Measurements from ENCODE around the gene MRM2.
"Not testable (repeated sequence)": the region's sequence is repeated elsewhere in the genome, so short reads cannot be mapped to it uniquely, and the experiment has no call there.

MRM2 gene

DNA sequence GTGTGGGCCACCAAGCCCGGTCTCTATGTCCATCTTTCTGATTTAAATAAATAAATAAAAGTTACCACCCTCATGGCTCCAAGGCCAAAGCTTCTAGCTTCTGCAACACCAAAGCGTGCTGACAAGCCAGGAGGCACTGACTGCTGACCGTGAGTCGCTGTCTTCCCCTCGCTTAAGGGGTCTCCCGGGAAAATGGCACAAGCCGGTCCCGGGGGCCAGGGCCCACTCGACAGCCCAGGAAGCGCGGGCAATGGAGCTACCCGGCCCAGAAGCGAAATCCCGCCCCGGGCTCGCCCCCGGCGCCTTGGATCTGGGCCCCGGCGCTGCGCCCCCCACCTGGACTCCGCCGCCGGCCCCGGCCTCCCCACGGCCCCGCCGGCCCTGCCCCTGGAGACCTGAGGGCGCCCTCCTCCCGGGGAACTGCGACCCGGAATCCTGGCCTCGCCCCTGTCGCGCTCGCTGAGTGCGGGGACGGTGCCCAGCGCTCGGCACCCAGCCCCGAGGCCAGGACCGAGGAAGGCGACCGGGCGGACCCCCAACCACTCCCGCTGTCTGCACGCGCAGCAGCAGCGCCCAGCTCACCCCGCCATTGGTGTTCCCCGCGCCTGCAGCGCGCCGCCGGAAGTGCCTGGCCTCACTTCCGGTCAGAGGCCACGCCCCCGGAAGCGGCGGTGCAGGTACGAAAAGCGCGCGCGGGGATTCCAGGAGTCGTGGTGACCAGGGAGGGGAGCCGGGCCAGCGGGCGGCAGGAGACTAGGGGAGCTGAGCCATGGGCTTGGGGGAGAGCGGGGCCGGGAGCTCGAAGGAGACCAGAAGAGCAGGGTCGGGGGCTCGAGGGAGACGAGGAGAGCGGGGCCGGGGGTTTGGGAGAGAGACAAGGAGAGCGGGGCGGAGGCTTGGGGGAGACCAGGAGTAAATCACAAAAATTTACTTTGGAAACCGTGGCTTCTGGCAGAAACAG is at the start of gene MRM2, which contains the start of gene NUDT1:
Gene MRM2 (minus strand): TSS at position 626 of the 961 bp plus-strand sequence. CDS start 36 bp downstream, at position 590.
Gene NUDT1 (plus strand): TSS at position 647 of the 961 bp plus-strand sequence. CDS start 2,349 bp downstream, outside the sequence.
- DNase-seq, result peak; percentile 85

DNA sequence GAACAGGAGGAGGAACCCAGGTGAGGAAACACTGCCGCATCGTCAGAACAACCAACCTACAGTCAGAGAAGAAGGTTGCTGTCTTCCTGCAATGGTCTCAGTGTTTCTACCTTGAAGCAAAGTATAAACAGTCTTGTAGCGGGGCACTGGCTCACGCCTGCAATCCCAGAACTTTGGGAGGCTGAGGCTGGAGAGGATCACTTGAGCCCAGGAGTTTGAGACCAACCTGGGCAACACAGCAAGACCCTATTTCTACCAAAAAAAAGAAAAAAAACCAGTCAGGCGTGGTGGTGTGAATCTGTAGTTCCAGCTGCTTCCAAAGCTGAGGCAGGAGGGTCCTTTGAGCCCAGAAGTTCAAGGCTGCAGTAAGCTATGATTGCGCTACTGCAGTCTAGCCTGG is 48.9 kb upstream of the MRM2 start:
- DNase-seq, result no peak

DNA sequence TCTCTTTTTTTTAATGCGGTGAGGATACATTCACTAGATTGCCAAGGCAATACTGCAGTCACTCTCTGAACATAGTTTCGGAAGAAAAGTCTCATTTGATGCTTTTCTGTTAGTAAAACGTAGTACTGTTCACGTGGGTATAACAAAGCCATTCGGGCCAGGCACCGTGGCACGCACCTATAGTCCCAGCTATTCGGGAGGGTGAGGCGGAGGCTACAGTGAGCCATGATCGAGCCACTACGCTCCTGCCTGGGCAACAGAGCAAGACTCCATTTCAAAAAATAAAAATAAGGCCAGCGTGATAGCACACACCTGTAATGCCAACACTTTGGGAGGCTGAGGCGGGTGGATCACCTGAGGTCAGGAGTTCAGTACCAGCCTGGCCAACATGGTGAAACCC is 47.6 kb upstream of the MRM2 start:
- DNase-seq, result no peak

DNA sequence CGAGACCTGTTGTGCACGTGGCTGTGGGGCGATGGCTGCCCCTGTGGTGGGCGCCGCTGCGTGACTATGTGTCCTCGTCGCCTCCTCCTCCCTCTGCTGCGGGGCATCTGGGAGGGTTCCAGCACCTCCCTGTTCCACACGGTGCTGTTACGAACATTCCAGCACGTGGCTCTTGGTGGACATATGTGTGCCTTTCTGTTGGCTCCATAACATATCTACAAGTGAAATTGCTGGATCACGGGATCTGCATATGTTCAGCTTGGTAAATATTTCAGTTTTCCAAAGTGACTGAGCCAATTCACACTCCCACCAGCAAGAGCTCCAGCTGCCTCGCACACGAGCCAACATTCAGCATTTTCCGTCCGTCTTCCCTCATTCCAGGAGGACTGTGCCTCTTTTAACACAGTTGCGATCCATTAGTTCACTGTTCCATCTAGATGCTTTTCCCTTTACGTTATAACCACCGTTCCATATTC is 47.1 kb upstream of the MRM2 start:
- DNase-seq, result peak; percentile 83

DNA sequence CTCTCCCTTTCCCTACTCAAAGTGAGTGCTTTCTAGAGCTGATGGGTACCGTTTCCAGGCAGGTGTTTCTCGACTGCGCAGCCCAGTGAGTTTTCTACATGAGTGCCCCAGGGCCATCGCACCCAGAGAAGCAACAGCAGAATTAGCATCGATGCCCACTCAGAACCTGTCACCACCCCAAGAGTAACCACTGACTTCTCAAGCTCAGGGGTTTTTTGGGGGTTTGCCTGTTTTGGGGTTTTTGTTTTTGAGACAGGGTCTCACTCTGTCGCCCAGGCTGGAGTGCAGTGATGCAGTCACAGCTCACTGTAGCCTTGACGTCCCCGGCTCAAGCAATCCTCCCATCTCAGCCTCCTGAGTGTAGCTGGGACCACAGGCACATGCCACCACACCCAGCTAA is 46.5 kb upstream of the MRM2 start:
- DNase-seq, result no peak

DNA sequence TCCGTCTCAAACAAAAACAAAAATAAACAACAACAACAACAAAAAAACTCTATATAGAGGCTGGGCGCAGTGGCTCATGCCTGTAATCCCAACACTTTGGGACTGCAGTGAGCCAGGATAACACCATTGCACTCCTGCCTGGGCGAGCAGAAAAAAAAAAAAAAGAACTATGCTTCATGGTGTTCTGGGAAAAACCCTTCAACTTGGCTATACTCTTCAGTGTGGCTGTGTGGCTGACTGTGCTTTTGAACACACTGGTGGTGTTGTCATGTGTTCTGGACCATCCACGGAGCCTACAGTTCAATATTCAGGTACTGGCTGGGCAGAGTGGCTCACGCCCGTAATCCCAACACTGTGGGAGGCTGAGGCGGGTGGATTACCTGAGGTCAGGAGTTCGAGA is 45.7 kb upstream of the MRM2 start:
- DNase-seq, result no peak

DNA sequence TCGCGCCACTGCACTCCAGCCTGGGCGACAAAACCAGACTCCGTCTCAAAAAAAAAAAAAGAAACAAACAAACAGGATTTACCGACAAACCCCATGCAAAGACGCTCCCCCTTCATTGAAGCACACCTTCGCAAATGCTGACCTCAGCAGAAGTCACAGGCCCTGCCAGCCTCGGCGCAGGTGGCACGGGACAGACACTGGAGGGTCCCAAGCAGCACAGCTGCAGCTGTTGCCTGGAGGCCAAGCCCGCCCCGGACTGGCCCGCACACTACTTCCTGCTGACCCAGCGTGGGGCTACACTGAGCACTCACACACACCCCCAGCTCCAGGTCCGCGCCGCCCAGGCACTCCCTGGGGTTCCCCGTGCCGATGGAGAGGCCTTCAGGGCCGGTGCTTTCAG is 41.1 kb upstream of the MRM2 start:
- DNase-seq, result no peak

DNA sequence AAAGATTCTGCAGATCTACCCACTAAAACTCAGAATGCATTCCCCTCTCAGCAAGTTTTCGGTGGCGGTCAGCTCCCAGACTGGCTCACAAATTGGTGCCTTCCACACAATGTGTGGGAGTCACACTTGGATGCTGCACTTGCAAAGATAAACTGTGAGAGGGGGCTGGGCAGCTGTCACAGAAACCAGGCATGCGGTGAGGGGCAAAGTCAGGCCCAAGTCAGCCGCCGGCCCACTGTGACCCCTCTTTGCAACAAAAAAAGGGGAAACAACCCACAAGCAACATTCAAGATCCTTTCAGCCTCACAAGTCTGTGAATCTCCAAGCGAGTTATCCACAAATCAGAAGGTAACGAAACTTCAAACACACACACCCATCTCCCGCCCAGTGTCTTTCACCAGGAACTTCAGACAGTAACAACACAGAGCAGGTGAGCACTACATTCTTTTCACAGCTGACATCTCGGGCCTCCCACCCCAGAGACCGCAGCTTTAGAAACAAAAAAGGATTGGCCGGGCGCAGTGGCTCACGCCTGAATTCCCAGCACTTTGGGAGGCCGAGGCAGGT is 40.3 kb upstream of the MRM2 start:
- no peak for DNase-seq

DNA sequence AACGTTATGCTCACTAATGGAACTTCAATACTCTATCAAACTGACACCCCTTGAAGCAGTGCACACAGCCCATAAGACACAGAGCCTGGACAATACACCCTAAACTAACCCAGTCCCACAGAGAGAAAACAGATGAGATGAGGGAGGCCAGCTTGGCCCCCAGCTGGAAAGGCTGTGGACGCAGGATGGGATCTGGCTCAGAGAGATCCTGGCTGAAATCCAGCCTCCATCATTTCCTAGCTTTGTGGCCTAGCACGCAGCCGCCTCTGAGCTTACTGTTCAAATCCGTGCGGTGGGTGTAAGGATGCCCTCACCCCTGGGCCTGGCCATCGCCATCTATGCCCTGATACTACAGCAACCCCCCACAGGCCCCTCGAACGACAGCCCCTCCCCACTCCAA is 39.5 kb upstream of the MRM2 start:
- peak; percentile 71 for DNase-seq

DNA sequence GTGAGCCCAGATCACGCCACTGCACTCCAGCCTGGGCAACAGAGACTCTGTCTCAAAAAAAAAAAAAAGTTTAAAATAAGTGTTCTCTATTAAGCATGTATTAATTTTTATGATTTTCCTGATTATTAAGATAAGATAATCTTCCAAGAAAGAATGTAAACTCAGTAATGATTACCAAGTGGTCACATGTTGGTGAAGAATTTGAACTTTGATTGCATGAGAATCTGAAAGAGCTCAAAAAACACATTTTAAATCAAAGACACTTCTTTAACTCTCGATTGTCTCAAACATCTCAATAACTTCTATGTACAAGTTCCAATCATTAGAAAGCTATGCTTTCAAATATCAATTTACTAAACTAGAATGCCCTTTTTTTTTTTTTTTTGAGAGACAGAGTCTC is 38.4 kb upstream of the MRM2 start:
- no peak for DNase-seq

DNA sequence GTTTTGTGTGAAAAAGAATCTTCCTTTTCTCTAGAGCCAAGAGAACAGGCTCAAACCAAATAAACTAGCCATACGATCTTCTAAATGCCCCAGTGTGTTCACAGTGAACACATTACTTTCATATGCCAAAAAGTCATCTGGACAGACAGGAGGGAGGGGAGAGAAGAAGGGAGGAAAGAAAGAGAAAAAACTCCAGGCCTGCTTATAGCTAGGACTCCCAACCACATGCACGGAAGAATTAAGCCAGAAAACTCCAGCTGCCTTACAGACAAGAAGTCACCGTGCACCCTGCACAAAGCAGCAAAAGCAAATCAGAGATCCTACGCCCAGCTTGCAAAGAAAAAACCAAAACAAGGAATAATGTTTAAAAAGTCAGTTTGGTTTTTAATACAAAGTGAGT is 37.9 kb upstream of the MRM2 start:
- DNase-seq, result peak; percentile 52

DNA sequence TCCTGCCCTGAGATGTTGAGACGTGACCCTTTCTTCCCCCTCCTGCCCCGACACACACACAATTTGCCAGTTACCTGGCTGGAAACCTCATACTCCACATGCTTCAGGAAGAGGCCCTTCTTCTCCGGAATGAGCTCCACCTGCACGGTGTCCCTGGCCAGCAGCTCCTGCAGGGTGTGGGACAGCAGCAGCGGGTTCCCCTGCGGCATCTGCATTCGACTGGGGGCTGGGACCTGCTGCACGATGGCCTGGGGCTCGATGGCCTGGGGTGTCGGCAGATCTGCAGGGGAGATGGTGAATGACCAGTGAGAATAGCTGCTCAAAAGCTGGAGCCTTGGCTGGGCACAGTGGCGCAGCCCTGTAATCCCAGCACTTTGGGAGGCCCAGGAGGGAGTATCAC is 36.0 kb upstream of the MRM2 start:
- DNase-seq, result peak; percentile 15

DNA sequence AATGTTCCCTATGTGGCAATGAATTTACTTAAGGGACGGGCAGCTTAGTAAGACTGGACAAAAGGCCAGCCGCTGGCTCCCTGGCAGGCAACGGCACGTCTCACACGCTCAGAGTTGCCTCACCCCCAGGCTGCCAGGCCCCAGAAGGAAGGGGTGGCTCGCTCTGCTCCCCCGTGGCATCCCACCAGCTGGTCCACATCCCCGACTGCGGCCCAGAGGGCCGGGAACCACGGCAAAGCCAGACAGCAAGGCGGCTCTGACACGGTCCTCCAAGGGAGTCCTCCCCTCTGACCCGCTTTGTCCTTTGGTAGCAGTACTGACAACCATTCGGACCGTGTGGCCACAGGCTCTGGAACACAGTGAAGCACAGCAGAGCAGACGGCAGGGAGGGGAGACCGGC is 34.1 kb upstream of the MRM2 start:
- DNase-seq, result no peak

DNA sequence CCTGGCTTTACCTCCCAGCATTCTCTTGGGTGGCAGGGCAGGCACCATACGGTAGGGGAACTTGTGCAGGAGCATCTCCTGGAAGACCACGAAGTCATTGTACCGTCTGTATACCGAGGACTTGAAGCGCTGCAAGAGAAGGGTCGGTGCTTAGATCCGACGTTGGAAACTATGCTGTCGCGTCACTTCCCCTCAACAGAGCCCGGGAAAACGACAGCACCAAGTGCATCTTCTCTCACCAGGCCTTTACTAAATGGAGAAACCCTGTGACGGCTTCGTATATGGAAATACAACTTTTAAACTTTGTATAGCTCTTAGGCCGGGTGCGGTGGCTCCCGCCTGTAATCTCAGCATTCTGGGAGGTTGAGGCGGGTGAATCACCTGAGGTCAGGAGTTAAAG is 33.1 kb upstream of the MRM2 start:
- DNase-seq, result no peak

DNA sequence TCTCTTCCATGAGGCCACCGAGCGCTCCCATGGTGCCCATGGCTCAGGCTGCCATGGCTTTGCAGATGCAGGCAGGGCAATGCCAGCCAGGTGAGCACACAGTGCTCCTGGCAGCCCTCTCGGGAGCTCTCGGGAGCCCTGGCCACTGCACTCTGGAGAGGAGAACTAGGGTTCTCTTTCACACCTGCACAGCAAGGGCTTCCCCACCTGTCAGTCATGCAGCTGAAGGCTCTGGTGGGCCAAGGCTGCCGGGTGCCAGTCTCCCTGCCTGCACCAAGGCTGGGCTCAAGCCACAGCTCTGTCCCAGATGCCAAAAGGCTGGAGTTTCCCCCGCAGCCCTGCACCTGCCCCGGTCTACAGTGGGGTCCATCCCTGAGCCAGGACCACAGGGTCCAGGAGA is 32.7 kb upstream of the MRM2 start:
- DNase-seq, result peak; percentile 12

DNA sequence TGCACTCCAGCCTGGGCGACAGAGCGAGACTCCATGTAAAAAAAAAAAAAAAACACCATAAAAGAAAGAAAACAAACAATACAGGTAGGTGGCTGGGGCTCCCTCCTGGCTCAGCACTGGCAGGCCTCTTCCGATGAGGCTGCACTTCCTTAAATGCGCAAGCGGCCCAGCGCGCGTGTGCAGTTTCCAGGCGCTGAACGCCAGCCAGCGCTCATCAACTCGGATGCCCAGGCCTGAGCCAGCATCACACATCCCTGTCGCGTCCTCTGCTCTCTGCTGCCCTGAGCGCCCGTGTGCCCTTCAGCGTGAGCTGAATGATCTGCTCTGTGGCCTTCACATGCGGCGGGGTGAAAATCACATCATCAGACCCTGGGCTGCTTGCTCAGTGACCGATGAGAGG is 31.9 kb upstream of the MRM2 start:
- peak; percentile 23 for DNase-seq

DNA sequence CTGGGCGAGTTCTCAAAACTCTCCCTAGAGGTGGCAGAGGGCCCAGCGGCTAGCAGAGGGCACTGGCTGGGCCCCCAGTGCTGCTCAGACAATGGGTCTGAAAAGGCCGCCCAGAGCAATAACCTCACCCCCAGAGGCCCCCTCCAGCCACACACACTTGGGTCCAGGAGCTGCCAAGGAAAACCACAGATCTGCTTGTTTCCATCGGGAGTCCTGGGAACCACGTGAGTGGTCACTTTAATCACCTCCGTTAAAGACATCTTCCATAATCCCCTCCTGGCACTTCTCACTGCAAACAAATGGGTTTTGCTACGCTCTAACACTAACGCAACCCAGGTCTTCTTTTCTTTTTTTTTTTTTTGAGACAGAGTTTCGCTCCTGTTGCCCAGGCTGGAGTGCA is 30.0 kb upstream of the MRM2 start:
- DNase-seq, result no peak

DNA sequence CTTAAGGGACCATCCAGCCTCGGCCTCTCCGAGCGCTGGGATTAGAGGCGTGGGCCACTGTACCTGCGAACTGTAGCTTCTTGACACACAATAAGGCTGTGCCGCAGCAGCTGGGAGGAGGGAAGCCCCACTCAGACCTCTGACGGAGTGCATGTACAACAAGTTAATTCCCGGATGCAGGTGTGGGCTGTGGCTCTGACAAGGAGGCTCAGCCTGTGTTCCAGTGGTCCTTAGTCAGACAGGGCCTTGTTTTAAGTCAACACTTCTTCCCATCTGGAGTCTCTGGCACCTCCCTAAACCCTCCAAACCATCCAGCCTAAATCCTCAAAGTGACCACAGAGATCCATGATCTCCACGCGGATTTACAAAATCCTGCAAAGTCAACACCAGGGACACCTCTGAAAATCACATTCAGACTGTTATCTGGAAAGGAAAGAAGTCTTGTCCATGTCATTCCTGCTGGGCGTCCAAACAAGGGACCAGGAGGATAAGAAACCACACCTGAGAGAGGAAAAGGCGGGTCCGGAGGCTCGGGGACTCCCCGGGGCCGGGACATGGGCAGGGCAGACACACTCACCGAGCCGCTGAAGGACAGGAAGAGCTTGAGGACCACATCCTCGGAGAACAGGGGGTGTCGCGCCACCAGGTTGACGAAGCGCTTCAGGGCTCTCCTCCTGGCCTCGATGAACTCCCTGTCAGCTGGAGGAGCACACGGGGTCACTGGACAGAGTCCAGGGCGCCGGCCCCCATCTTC is 29.4 kb upstream of the MRM2 start:
- no peak for DNase-seq

DNA sequence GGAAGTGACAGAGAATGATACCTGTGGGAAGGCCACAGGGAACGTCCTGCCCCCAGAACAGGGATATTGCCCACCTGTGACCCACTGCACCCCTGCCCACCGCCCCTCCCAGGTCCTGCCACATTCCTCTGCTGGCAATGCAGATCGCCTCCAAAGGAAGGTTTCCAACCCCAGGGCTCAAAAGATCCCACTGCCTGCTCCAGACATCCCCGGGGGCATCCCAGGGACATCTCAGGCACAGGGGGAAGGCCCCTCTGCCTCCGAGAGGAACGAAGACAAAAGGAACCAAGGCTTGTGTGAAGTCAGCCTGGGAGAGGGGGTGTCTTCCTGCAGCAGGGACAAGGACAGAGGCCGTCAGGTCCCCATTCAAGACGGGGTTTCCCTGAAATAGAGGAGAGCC is 28.5 kb upstream of the MRM2 start:
- no peak for DNase-seq

DNA sequence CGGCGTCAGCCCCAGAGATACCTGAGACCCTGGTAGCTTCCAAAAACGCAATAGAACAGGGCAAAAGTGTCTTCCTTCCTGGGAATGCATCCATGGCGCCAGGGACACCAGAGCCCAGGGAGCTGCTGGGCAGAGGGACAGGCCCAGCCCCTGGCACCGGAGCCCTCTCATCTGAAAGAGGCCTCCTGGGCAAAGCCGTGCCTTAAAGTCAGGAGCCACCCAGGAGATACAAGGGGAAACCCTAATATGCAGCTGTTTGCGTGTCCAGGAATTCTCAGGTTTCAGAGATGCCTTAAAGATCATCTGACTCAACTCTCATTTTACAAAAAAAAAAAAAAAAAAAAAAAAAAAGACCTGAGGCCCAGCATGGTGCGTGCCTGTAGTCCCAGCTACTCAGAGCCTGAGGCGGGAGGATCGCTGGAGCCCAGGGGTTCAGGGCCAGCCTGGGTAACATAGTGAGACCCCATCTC is 28.0 kb upstream of the MRM2 start:
- no peak for DNase-seq

DNA sequence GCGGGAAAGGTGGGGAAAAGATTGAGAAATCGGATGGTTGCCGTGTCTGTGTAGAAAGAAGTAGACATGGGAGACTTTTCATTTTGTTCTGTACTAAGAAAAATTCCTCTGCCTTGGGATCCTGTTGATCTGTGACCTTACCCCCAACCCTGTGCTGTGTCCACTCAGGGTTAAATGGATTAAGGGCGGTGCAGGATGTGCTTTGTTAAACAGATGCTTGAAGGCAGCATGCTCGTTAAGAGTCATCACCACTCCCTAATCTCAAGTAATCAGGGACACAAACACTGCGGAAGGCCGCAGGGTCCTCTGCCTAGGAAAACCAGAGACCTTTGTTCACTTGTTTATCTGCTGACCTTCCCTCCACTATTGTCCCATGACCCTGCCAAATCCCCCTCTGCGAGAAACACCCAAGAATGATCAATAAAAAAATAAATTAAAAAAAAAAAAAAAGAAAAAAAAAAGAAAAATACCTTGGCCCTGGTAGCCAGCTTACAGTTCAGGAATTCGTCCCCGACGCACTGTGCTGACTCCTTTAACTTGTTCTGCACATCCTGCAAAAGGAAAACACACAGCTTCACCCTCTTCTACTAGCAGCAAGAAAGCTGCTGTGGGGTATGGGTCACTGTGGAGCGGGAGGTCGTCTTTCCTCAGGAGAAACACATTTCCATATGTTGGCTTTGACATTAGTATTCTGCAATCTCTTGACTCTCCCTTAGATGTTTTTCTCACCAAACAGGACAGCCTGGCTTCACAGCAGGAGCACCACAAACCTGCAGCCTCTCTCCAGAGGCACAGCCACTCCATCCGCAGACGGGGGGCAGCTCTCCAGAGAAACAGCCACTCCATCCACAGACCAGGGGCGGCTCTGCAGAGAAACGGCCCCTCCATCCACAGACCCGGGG is 27.3 kb upstream of the MRM2 start:
- DNase-seq, result not testable (repeated sequence)

DNA sequence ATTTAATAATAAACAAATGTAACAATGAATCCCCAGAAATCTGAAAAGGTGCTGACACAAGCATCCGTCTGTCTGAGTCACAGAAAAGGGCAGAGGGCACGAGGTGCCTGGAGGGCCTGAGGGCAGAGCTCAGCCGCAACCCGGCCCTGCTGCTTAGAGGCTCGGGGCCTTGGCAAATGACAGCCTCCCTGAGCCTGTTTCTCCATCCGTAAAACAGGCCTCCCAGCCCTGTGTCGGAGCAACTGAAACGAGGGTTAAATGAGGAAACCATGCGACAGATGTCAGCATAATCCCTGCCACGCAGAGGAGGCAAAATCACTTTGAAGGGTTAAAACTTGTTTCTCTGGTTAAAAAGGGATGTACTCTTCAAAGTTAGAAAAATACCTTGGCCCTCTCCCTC is 24.9 kb upstream of the MRM2 start:
- DNase-seq, result peak; percentile 5
